ENCODE measurements around the gene SGCA. TPM values are rescaled to one million over a fixed set of nuclear protein-coding genes. Genes with fewer than 3 reads are reported as not detected.

SGCA gene
- polyA plus RNA-seq, 3 donors, result 1.3 to 1.7 (median 1.5) TPM

- DNase-seq, result no peak
Measured at GRCh38 chr17:50207792-50208567, 42.2 kb downstream of the SGCA start.

GRCh38 chr17:50208611-50209061, 42.8 kb downstream of the SGCA start:
- no peak for DNase-seq

- DNase-seq, result no peak
Measured at GRCh38 chr17:50209133-50209471, 43.3 kb downstream of the SGCA start.

GRCh38 chr17:50209472-50210239, 43.9 kb downstream of the SGCA start:
- DNase-seq, result peak; percentile 92

- no peak for DNase-seq
Measured at GRCh38 chr17:50210240-50211225, 44.7 kb downstream of the SGCA start.

GRCh38 chr17:50211249-50212120, 45.7 kb downstream of the SGCA start:
- no peak for DNase-seq

- no peak for DNase-seq
Measured at GRCh38 chr17:50212121-50212843, 46.5 kb downstream of the SGCA start.

- no peak for DNase-seq
Measured at GRCh38 chr17:50213026-50214022, 47.5 kb downstream of the SGCA start.

- no peak for DNase-seq
Measured at GRCh38 chr17:50214976-50215760, 49.4 kb downstream of the SGCA start.

GRCh38 chr17:50217591-50217990, 51.8 kb downstream of the SGCA start:
- no peak for DNase-seq

- DNase-seq, result no peak
Measured at GRCh38 chr17:50218071-50218759, 52.4 kb downstream of the SGCA start.

- DNase-seq, result no peak
Measured at GRCh38 chr17:50218771-50219315, 53.0 kb downstream of the SGCA start.

GRCh38 chr17:50219342-50219741, 53.5 kb downstream of the SGCA start:
- no peak for DNase-seq

- DNase-seq, result no peak
Measured at GRCh38 chr17:50219939-50220465, 54.2 kb downstream of the SGCA start.

- DNase-seq, result no peak
Measured at GRCh38 chr17:50220811-50221210, 55.0 kb downstream of the SGCA start.

- no peak for DNase-seq
Measured at GRCh38 chr17:50221266-50221863, 55.6 kb downstream of the SGCA start.

All from renal pelvis (tissue), 4 donors.